Endodermal cell (in vitro differentiated cells): ENCODE measurements around the gene CCDC192. TPM values are rescaled to one million over a fixed set of nuclear protein-coding genes. Genes with fewer than 3 reads are reported as not detected.

ENCODE experiments used
- DNase-seq: peaks from one replicate; pipeline ENCODE4 v3.0.0-alpha.2; 2017
- H3K27ac ChIP-seq: 2 replicates; pipeline ENCODE4 v1.5.1; 2013; ENCODE audit warnings: mild to moderate bottlenecking, low read depth, low read length, moderate library complexity
- H3K27me3 ChIP-seq: 2 replicates; pipeline ENCODE4 v1.6.1; 2013; ENCODE audit warnings: mild to moderate bottlenecking, low read length, moderate library complexity; ENCODE audit not compliant: insufficient read depth, control insufficient read depth, poor library complexity, severe bottlenecking
- H3K36me3 ChIP-seq: 2 replicates; pipeline ENCODE4 v1.7.0; 2013; ENCODE audit warnings: mild to moderate bottlenecking, low read length, moderate library complexity; ENCODE audit not compliant: control insufficient read depth, insufficient read depth
- H3K4me1 ChIP-seq: one replicate; pipeline ENCODE4 v1.7.0; 2013; ENCODE audit warnings: low read length; ENCODE audit not compliant: control insufficient read depth, insufficient read depth
- H3K4me3 ChIP-seq: 2 replicates; pipeline ENCODE4 v1.5.1; 2013; ENCODE audit warnings: mild to moderate bottlenecking, low read length, moderate library complexity
- H3K9ac ChIP-seq: 2 replicates; pipeline ENCODE4 v1.6.1; 2013; ENCODE audit warnings: mild to moderate bottlenecking, low read length, moderate library complexity; ENCODE audit not compliant: poor library complexity, severe bottlenecking; ENCODE audit errors: extremely low read depth
- H3K9me3 ChIP-seq: 2 replicates; pipeline ENCODE4 v1.6.1; 2013; ENCODE audit warnings: mild to moderate bottlenecking, low read length, moderate library complexity; ENCODE audit not compliant: control insufficient read depth
- H3K27ac Mint-ChIP-seq: 2 replicates; pipeline ENCODE4 v1.8.0; 2020; ENCODE audit warnings: mixed read lengths
- H3K27me3 Mint-ChIP-seq: 2 replicates; pipeline ENCODE4 v1.8.0; 2021; ENCODE audit warnings: mild to moderate bottlenecking, mixed read lengths; ENCODE audit not compliant: insufficient read depth
- H3K36me3 Mint-ChIP-seq: 2 replicates; pipeline ENCODE4 v1.8.0; 2020; ENCODE audit warnings: low read depth, mixed read lengths
- H3K4me1 Mint-ChIP-seq: 2 replicates; pipeline ENCODE4 v1.8.0; 2020; ENCODE audit warnings: mixed read lengths
- H3K4me3 Mint-ChIP-seq: 2 replicates; pipeline ENCODE4 v1.8.0; 2020; ENCODE audit warnings: mild to moderate bottlenecking, moderate library complexity, mixed read lengths
- H3K9me3 Mint-ChIP-seq: 2 replicates; pipeline ENCODE4 v1.8.0; 2020; ENCODE audit warnings: mild to moderate bottlenecking, mixed read lengths
- CTCF ChIP-seq: fragments of 200-600 bp; sonication (generic); conservative IDR thresholded peaks from 2 replicates; pipeline ENCODE4 v1.5.0; 2021; ENCODE audit warnings: antibody characterized with exemption, mild to moderate bottlenecking
- WGBS, 2 experiments: methylation state at CpG; one replicate each; pipeline versions ENCODE4 v1.1.5 to v1.1.7; 2013; ENCODE audit warnings: missing lambda C conversion rate in 2 of 2, mixed read lengths in 1 of 2; ENCODE audit not compliant: insufficient coverage in 1 of 2, insufficient read length in 1 of 2; 5-methylcytosine and 5-hydroxymethylcytosine counted together
- total RNA-seq, 2 donors: library from RNA; stranded (reverse); fragmentation: NEBNext Ultra II Directional in 1 of 2; extraction: Animal tissue kit (Norgen Biotek cat#: 25700) in 1 of 2; gene quantifications; 2 replicates in 1 of 2; 3 replicates in 1 of 2; pipeline ENCODE4 v1.2.1, GENCODE V29; 2021

Gene CCDC192
- total RNA-seq, 2 donors from 2014 or later = 0.48 to 1.3 TPM

GRCh38 chr5:127812570-127812969 is 109.4 kb downstream of the CCDC192 start:
- no peak overlapping the region for H3K4me3 ChIP-seq
- Mint-ChIP-seq H3K4me1 (peaks cover 16% of the 10 kb centered on the region), H3K36me3 (no peaks in the 10 kb centered on the region), H3K4me3 (no peak overlapping the region), H3K27ac (no peak overlapping the region), H3K9me3 (no peaks in the 10 kb centered on the region), H3K27me3 (no peaks in the 10 kb centered on the region)
- H3K4me1 ChIP-seq = peaks cover 7% of the 10 kb centered on the region
- no peaks in the 10 kb centered on the region for H3K27me3 ChIP-seq
- DNase-seq = no peak
- H3K27ac ChIP-seq = no peak overlapping the region
- no peaks in the 10 kb centered on the region for H3K9me3 ChIP-seq
- H3K9ac ChIP-seq = no peak overlapping the region
- no peaks in the 10 kb centered on the region for H3K36me3 ChIP-seq
- 88 to 92% methylated on average over 4 of the region's 4 CpGs for WGBS, 2 experiments
- no peak for TF ChIP-seq CTCF

- Histone ChIP-seq H3K4me1 (peaks cover 7% of the 10 kb centered on the region), H3K36me3 (no peaks in the 10 kb centered on the region), H3K9ac (no peak overlapping the region), H3K9me3 (no peaks in the 10 kb centered on the region), H3K4me3 (no peak overlapping the region), H3K27me3 (no peaks in the 10 kb centered on the region), H3K27ac (no peak overlapping the region)
- no peak for DNase-seq
- Mint-ChIP-seq H3K4me1 (peaks cover 16% of the 10 kb centered on the region), H3K27ac (no peak overlapping the region), H3K4me3 (no peak overlapping the region), H3K9me3 (no peaks in the 10 kb centered on the region), H3K27me3 (no peaks in the 10 kb centered on the region), H3K36me3 (no peaks in the 10 kb centered on the region)
- no peak for TF ChIP-seq CTCF
- WGBS, 2 experiments = 53 to 82% methylated on average over 3 to 4 of the region's 4 CpGs
Measured at GRCh38 chr5:127813633-127814587, 110.7 kb downstream of the CCDC192 start.

- Histone ChIP-seq H3K9me3 (no peaks in the 10 kb centered on the region), H3K9ac (no peak overlapping the region), H3K27me3 (no peaks in the 10 kb centered on the region), H3K4me1 (peaks cover 6% of the 10 kb centered on the region), H3K27ac (no peak overlapping the region), H3K36me3 (no peaks in the 10 kb centered on the region), H3K4me3 (no peak overlapping the region)
- Mint-ChIP-seq H3K4me1 (peaks cover 15% of the 10 kb centered on the region), H3K27ac (no peak overlapping the region), H3K4me3 (no peak overlapping the region), H3K36me3 (no peaks in the 10 kb centered on the region), H3K27me3 (no peaks in the 10 kb centered on the region), H3K9me3 (no peaks in the 10 kb centered on the region)
- 92 to 100% methylated on average over 2 to 3 of the region's 3 CpGs for WGBS, 2 experiments
- TF ChIP-seq CTCF = no peak
- DNase-seq = no peak
Measured at GRCh38 chr5:127814588-127814973, 111.4 kb downstream of the CCDC192 start.
